Measurements from ENCODE around the gene KATNB1.

The KATNB1 gene, protein sequence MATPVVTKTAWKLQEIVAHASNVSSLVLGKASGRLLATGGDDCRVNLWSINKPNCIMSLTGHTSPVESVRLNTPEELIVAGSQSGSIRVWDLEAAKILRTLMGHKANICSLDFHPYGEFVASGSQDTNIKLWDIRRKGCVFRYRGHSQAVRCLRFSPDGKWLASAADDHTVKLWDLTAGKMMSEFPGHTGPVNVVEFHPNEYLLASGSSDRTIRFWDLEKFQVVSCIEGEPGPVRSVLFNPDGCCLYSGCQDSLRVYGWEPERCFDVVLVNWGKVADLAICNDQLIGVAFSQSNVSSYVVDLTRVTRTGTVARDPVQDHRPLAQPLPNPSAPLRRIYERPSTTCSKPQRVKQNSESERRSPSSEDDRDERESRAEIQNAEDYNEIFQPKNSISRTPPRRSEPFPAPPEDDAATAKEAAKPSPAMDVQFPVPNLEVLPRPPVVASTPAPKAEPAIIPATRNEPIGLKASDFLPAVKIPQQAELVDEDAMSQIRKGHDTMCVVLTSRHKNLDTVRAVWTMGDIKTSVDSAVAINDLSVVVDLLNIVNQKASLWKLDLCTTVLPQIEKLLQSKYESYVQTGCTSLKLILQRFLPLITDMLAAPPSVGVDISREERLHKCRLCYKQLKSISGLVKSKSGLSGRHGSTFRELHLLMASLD

DNA sequence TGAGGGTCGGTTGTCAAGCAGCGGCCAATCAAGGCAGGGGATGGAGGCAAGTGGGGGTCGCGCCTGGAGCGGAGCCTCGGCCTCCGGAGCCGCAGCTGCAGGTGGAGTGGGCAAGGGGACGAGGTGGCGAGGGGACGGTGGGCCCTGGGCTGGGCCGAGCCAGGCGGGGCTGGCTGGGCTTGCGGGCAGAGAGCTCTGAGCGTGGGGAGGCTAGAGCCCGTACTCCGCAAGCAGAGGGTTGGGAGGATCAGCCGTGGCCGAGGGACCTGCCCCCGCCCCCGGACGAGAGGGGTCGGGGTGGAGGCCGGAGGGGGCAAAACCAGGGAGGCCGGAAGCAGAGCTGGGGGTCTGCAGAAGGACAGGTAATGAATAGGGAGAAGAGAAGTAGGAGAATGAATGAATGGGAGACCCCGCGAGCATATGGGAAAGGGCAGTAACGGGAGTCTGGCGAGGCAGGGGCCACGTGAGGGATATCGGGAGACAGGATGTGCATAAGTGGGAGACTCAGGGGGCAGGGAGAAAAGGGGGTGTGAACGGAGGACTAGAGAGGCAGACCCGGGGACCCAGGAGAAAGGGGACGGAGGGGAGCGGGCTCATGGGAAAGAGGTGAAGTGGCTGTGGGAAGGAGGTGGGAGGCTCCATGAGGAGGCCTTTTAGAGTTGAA lies at the start of gene KATNB1:
Gene KATNB1 (plus strand): TSS at position 16 of the 664 bp plus-strand sequence. CDS start 1,474 bp downstream, outside the sequence.
- H3K27ac ChIP-seq (ENCODE audit: low read length), result peak within 1 kb of the TSS; percentile 51; the same call in 1 of the 2 replicates
- H2AFZ ChIP-seq (ENCODE audit: low read length), result peak within 1 kb of the TSS; percentile 95
- peak within 1 kb of the TSS; percentile 87 for H3K9ac ChIP-seq (ENCODE audit: low read length)
- H3K4me3 ChIP-seq (ENCODE audit: low read length), result peak within 1 kb of the TSS; percentile 90
- no peaks in the 10 kb centered on the region for H3F3A ChIP-seq (ENCODE audit: insufficient read depth, low read length)
- H3K9me3 ChIP-seq (replicated peaks; ENCODE audit: insufficient read depth, low read length), result no peaks in the 10 kb centered on the region
- TF ChIP-seq, protein P1, sequence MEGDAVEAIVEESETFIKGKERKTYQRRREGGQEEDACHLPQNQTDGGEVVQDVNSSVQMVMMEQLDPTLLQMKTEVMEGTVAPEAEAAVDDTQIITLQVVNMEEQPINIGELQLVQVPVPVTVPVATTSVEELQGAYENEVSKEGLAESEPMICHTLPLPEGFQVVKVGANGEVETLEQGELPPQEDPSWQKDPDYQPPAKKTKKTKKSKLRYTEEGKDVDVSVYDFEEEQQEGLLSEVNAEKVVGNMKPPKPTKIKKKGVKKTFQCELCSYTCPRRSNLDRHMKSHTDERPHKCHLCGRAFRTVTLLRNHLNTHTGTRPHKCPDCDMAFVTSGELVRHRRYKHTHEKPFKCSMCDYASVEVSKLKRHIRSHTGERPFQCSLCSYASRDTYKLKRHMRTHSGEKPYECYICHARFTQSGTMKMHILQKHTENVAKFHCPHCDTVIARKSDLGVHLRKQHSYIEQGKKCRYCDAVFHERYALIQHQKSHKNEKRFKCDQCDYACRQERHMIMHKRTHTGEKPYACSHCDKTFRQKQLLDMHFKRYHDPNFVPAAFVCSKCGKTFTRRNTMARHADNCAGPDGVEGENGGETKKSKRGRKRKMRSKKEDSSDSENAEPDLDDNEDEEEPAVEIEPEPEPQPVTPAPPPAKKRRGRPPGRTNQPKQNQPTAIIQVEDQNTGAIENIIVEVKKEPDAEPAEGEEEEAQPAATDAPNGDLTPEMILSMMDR (IDR thresholded peaks at IDR 0.05; ENCODE audit: low read length), result no peak
- TF ChIP-seq EZH2phosphoT487 (IDR thresholded peaks at IDR 0.05; ENCODE audit: low read length) (no peak), EZH2 (optimal IDR thresholded peaks at IDR 0.05; ENCODE audit: low read depth, low read length) (no peak)
- no peaks in the 10 kb centered on the region for H3K9me2 ChIP-seq (replicated peaks; ENCODE audit: insufficient read depth, low read length)
- no peaks in the 10 kb centered on the region for H3K27me3 ChIP-seq (replicated peaks; ENCODE audit: insufficient read depth, low read length)
- H3K4me1 ChIP-seq (ENCODE audit: low read length), result no peaks in the 10 kb centered on the region
- H3K79me2 ChIP-seq (ENCODE audit: low read length), result peaks cover 8% of the 10 kb centered on the region; the same call in 1 of the 2 replicates
- H3K36me3 ChIP-seq (replicated peaks; ENCODE audit: insufficient read depth, low read length), result no peaks in the 10 kb centered on the region
- H3K4me2 ChIP-seq (ENCODE audit: low read depth, low read length), result peak within 1 kb of the TSS; percentile 97
- no peak for DNase-seq
- no peaks in the 10 kb centered on the region for H4K20me1 ChIP-seq (ENCODE audit: insufficient read depth, low read length)

- no peaks in the 10 kb centered on the region for H3K79me2 ChIP-seq (ENCODE audit: low read length)
- H3K27me3 ChIP-seq (replicated peaks; ENCODE audit: insufficient read depth, low read length), result no peaks in the 10 kb centered on the region
- H3K4me2 ChIP-seq (ENCODE audit: low read depth, low read length), result no peak overlapping the region
- H3K4me1 ChIP-seq (ENCODE audit: low read length), result no peaks in the 10 kb centered on the region
- no peaks in the 10 kb centered on the region for H3K9me3 ChIP-seq (replicated peaks; ENCODE audit: insufficient read depth, low read length)
- H4K20me1 ChIP-seq (ENCODE audit: insufficient read depth, low read length), result no peaks in the 10 kb centered on the region
- no peak overlapping the region for H3K9ac ChIP-seq (ENCODE audit: low read length)
- no peak for TF ChIP-seq EZH2 (optimal IDR thresholded peaks at IDR 0.05; ENCODE audit: low read depth, low read length)
- no peak for TF ChIP-seq EZH2phosphoT487 (IDR thresholded peaks at IDR 0.05; ENCODE audit: low read length)
- TF ChIP-seq, protein P1 (IDR thresholded peaks at IDR 0.05; ENCODE audit: low read length), result no peak
- no peaks in the 10 kb centered on the region for H3F3A ChIP-seq (ENCODE audit: insufficient read depth, low read length)
- DNase-seq, result no peak
- H2AFZ ChIP-seq (ENCODE audit: low read length), result no peak overlapping the region
- no peak overlapping the region for H3K4me3 ChIP-seq (ENCODE audit: low read length)
- H3K36me3 ChIP-seq (replicated peaks; ENCODE audit: insufficient read depth, low read length), result no peaks in the 10 kb centered on the region
- H3K9me2 ChIP-seq (replicated peaks; ENCODE audit: insufficient read depth, low read length), result no peaks in the 10 kb centered on the region
- no peak overlapping the region for H3K27ac ChIP-seq (ENCODE audit: low read length)
Measured at GRCh38 chr16:57686577-57686976, 49.0 kb upstream of the KATNB1 start.

- no peak overlapping the region for H2AFZ ChIP-seq (ENCODE audit: low read length)
- no peaks in the 10 kb centered on the region for H3K9me2 ChIP-seq (replicated peaks; ENCODE audit: insufficient read depth, low read length)
- no peak overlapping the region for H3K9ac ChIP-seq (ENCODE audit: low read length)
- H3K36me3 ChIP-seq (replicated peaks; ENCODE audit: insufficient read depth, low read length), result no peaks in the 10 kb centered on the region
- H3K4me3 ChIP-seq (ENCODE audit: low read length), result no peak overlapping the region
- H3K27ac ChIP-seq (ENCODE audit: low read length), result no peak overlapping the region
- TF ChIP-seq EZH2 (optimal IDR thresholded peaks at IDR 0.05; ENCODE audit: low read depth, low read length), result no peak
- TF ChIP-seq, protein P1 (IDR thresholded peaks at IDR 0.05; ENCODE audit: low read length), result no peak
- no peak for TF ChIP-seq EZH2phosphoT487 (IDR thresholded peaks at IDR 0.05; ENCODE audit: low read length)
- no peaks in the 10 kb centered on the region for H3K4me1 ChIP-seq (ENCODE audit: low read length)
- no peak for DNase-seq
- H3K27me3 ChIP-seq (replicated peaks; ENCODE audit: insufficient read depth, low read length), result no peaks in the 10 kb centered on the region
- no peaks in the 10 kb centered on the region for H3K9me3 ChIP-seq (replicated peaks; ENCODE audit: insufficient read depth, low read length)
- H4K20me1 ChIP-seq (ENCODE audit: insufficient read depth, low read length), result no peaks in the 10 kb centered on the region
- no peak overlapping the region for H3K4me2 ChIP-seq (ENCODE audit: low read depth, low read length)
- H3K79me2 ChIP-seq (ENCODE audit: low read length), result no peaks in the 10 kb centered on the region
- H3F3A ChIP-seq (ENCODE audit: insufficient read depth, low read length), result no peaks in the 10 kb centered on the region
Measured at GRCh38 chr16:57687363-57687929, 48.1 kb upstream of the KATNB1 start.

Data from MM.1S (cell line).